CD14-positive monocyte (primary cell): ENCODE measurements around the gene BSND. TPM values are rescaled to one million over a fixed set of nuclear protein-coding genes. Genes with fewer than 3 reads are reported as not detected.

ENCODE experiments used
- DNase-seq, 3 donors: peaks; one replicate each; pipeline ENCODE4 v3.0.0-alpha.2; 2011 to 2022
- H2AFZ ChIP-seq: 2 replicates; pipeline ENCODE4 v1.6.0; 2012; ENCODE audit warnings: mild to moderate bottlenecking, low read depth, low read length, inconsistent platforms; ENCODE audit not compliant: insufficient read depth, poor library complexity, severe bottlenecking
- H3K27ac ChIP-seq, 2 donors: 1 replicate in 1 of 2; 2 replicates in 1 of 2; pipeline ENCODE4 v1.5.1; 2012 to 2013; ENCODE audit warnings: low read length in 2 of 2, control low read depth in 1 of 2, inconsistent platforms in 1 of 2, low read depth in 1 of 2, mild to moderate bottlenecking in 1 of 2
- H3K27me3 ChIP-seq, 2 donors: one replicate each; pipeline versions ENCODE4 v1.6.0 to v1.6.1; 2011 to 2013; ENCODE audit warnings: low read length in 2 of 2; ENCODE audit not compliant: control insufficient read depth in 2 of 2, insufficient read depth in 2 of 2
- H3K36me3 ChIP-seq, 2 donors: replicated peaks in 1 of 2; 1 replicate in 1 of 2; 2 replicates in 1 of 2; pipeline versions ENCODE4 v1.5.1 to v1.6.1; 2012 to 2013; ENCODE audit warnings: low read length in 2 of 2, control low read depth in 1 of 2, inconsistent platforms in 1 of 2, mild to moderate bottlenecking in 1 of 2; ENCODE audit not compliant: insufficient read depth in 2 of 2, control insufficient read depth in 1 of 2
- H3K4me1 ChIP-seq, 2 donors: 1 replicate in 1 of 2; 2 replicates in 1 of 2; pipeline versions ENCODE4 v1.5.1 to v1.6.1; 2012 to 2013; ENCODE audit warnings: low read length in 2 of 2, control low read depth in 1 of 2, inconsistent platforms in 1 of 2, mild to moderate bottlenecking in 1 of 2, moderate library complexity in 1 of 2; ENCODE audit not compliant: insufficient read depth in 2 of 2, control insufficient read depth in 1 of 2
- H3K4me2 ChIP-seq: replicated peaks from 2 replicates; pipeline ENCODE3; 2012; ENCODE audit warnings: low read length, moderate library complexity, mild to moderate bottlenecking; ENCODE audit not compliant: poor library complexity, severe bottlenecking; ENCODE audit errors: extremely low read depth
- H3K4me3 ChIP-seq, 3 experiments: fragments of 200-600 bp in 1 of 3; sonication (generic) in 1 of 3; replicated peaks in 1 of 3; 1 replicate in 2 of 3; 2 replicates in 1 of 3; pipeline ENCODE4 v1.5.1; 2011 to 2013; ENCODE audit warnings: low read length in 3 of 3, mild to moderate bottlenecking in 3 of 3, control low read depth in 2 of 3, low read depth in 2 of 3, inconsistent platforms in 1 of 3, moderate library complexity in 1 of 3
- H3K79me2 ChIP-seq: 2 replicates; pipeline ENCODE4 v1.6.0; 2012; ENCODE audit warnings: mild to moderate bottlenecking, control low read depth, inconsistent platforms, low read length, moderate library complexity; ENCODE audit not compliant: insufficient read depth
- H3K9ac ChIP-seq: 2 replicates; pipeline ENCODE4 v1.6.0; 2017; ENCODE audit warnings: low read length, mild to moderate bottlenecking; ENCODE audit not compliant: insufficient read depth, poor library complexity, severe bottlenecking
- H3K9me3 ChIP-seq, 2 donors: replicated peaks in 1 of 2; 1 replicate in 1 of 2; 2 replicates in 1 of 2; pipeline versions ENCODE4 v1.5.1 to v1.6.1; 2012 to 2013; ENCODE audit warnings: low read length in 2 of 2, control low read depth in 1 of 2; ENCODE audit not compliant: control insufficient read depth in 1 of 2, insufficient read depth in 1 of 2
- H4K20me1 ChIP-seq: 2 replicates; pipeline ENCODE4 v1.6.0; 2012; ENCODE audit warnings: mild to moderate bottlenecking, low read length, control low read depth, moderate library complexity; ENCODE audit not compliant: insufficient read depth
- H3K27ac Mint-ChIP-seq, 7 donors: one replicate each; pipeline ENCODE4 v1.8.0; 2020; ENCODE audit warnings: mild to moderate bottlenecking in 7 of 7, mixed read lengths in 7 of 7, moderate library complexity in 6 of 7, inconsistent platforms in 2 of 7
- H3K27me3 Mint-ChIP-seq, 3 donors: one replicate each; pipeline ENCODE4 v1.8.0; 2021 to 2022; ENCODE audit warnings: low read depth in 3 of 3, mild to moderate bottlenecking in 3 of 3, mixed read lengths in 3 of 3, moderate library complexity in 3 of 3, inconsistent platforms in 1 of 3
- H3K36me3 Mint-ChIP-seq, 2 donors: one replicate each; pipeline ENCODE4 v1.8.0; 2020; ENCODE audit warnings: mixed read lengths in 2 of 2, inconsistent platforms in 1 of 2, mild to moderate bottlenecking in 1 of 2
- H3K4me1 Mint-ChIP-seq: one replicate; pipeline ENCODE4 v1.8.0; 2020; ENCODE audit warnings: mild to moderate bottlenecking, mixed read lengths
- H3K4me3 Mint-ChIP-seq, 2 donors: one replicate each; pipeline ENCODE4 v1.8.0; 2020; ENCODE audit warnings: mild to moderate bottlenecking in 2 of 2, mixed read lengths in 2 of 2, moderate library complexity in 1 of 2
- H3K9me3 Mint-ChIP-seq, 7 donors: one replicate each; pipeline ENCODE4 v1.8.0; 2020 to 2022; ENCODE audit warnings: mixed read lengths in 7 of 7, mild to moderate bottlenecking in 6 of 7, moderate library complexity in 6 of 7, inconsistent platforms in 2 of 7
- CTCF ChIP-seq: fragments of 200-600 bp; IDR thresholded peaks from one replicate; pipeline ENCODE4 v1.8.0; 2022; ENCODE audit warnings: antibody characterized with exemption, mild to moderate bottlenecking
- WGBS: methylation state at CpG from one replicate; pipeline ENCODE4 v1.1.5; 2013; ENCODE audit warnings: missing lambda C conversion rate; ENCODE audit not compliant: insufficient coverage; 5-methylcytosine and 5-hydroxymethylcytosine counted together
- intact Hi-C, 2 donors: fragments of 100-400 bp; cut with micrococcal nuclease; formaldehyde crosslinking; loops; one replicate each; pipeline versions ENCODE4 v1.15.0 to v1.15.1; 2023
- polyA plus RNA-seq, 3 donors: library from polyadenylated mRNA; depleted of rRNA in 1 of 3; unstranded in 2 of 3; stranded (reverse) in 1 of 3; fragments of 300-500 nt in 2 of 3; fragments of >200 nt in 1 of 3; fragmentation: Illumina TruSeq in 2 of 3; gene quantifications; 1 replicate in 2 of 3; 2 replicates in 1 of 3; pipeline ENCODE4 v1.2.3, GENCODE V29; 2012 to 2021

BSND gene
- polyA plus RNA-seq, 3 donors, result not detected

- Mint-ChIP-seq H3K9me3 (peaks cover 0 to 2% (median 0%) of the 10 kb centered on the region in 7 donors), H3K27me3 (peaks cover under 1 to 19% (median 2%) of the 10 kb centered on the region in 3 donors), H3K4me3 (no peak overlapping the region), H3K36me3 (no peaks in the 10 kb centered on the region), H3K4me1 (peaks cover 13% of the 10 kb centered on the region), H3K27ac (no peak overlapping the region)
- H3K36me3 ChIP-seq, result no peaks in the 10 kb centered on the region
- no peak overlapping the region for H2AFZ ChIP-seq
- no peak overlapping the region for H3K27ac ChIP-seq
- 85% methylated on average over 9 of the region's 9 CpGs for WGBS
- TF ChIP-seq CTCF, result no peak
- intact Hi-C loops, result no loop called here
- no peak overlapping the region for H3K4me2 ChIP-seq
- no peaks in the 10 kb centered on the region for H3K27me3 ChIP-seq
- H3K4me3 ChIP-seq, result no peak overlapping the region
- H3K9me3 ChIP-seq, result no peaks in the 10 kb centered on the region
- DNase-seq, result no peak
- H3K4me1 ChIP-seq, result peaks cover 12 to 13% of the 10 kb centered on the region in 2 donors
- H3K9ac ChIP-seq, result no peak overlapping the region
- H3K79me2 ChIP-seq, result no peaks in the 10 kb centered on the region
- H4K20me1 ChIP-seq, result no peaks in the 10 kb centered on the region
These were observed 51.2 kb downstream of the BSND start for GRCh38 chr1:55049914-55050278.

GRCh38 chr1:55050283-55050682, 51.5 kb downstream of the BSND start:
- no peak overlapping the region for H3K4me3 ChIP-seq
- peaks cover 12 to 13% of the 10 kb centered on the region in 2 donors for H3K4me1 ChIP-seq
- Mint-ChIP-seq H3K4me1 (peaks cover 13% of the 10 kb centered on the region), H3K36me3 (no peaks in the 10 kb centered on the region), H3K9me3 (peaks cover 0 to 2% (median 0%) of the 10 kb centered on the region in 7 donors), H3K4me3 (no peak overlapping the region), H3K27ac (no peak overlapping the region), H3K27me3 (peaks cover 2 to 17% (median 3%) of the 10 kb centered on the region in 3 donors)
- no peak overlapping the region for H2AFZ ChIP-seq
- H3K27ac ChIP-seq, result no peak overlapping the region
- no peaks in the 10 kb centered on the region for H4K20me1 ChIP-seq
- H3K4me2 ChIP-seq, result no peak overlapping the region
- DNase-seq, result no peak
- H3K36me3 ChIP-seq, result no peaks in the 10 kb centered on the region
- no peaks in the 10 kb centered on the region for H3K27me3 ChIP-seq
- H3K9me3 ChIP-seq, result no peaks in the 10 kb centered on the region
- H3K9ac ChIP-seq, result no peak overlapping the region
- H3K79me2 ChIP-seq, result no peaks in the 10 kb centered on the region
- no peak for TF ChIP-seq CTCF
- 57% methylated on average over 5 of the region's 9 CpGs for WGBS
- intact Hi-C loops, result no loop called here
